Measurements from ENCODE around the gene ZNF174.

Gene ZNF174

GRCh38 chr16:3389663-3390338 lies 11.2 kb upstream of the ZNF174 start:
- no CpG with 5 or more reads among the region's 9 CpGs for WGBS (ENCODE audit: extremely low coverage, insufficient coverage, insufficient read length)
- no peak overlapping the region for H2BK120ac ChIP-seq (ENCODE audit: insufficient read depth, low read length, poor library complexity)
- no peaks in the 10 kb centered on the region for H3K79me1 ChIP-seq (ENCODE audit: low read length)
- H2BK5ac ChIP-seq (ENCODE audit: low read depth, low read length, poor library complexity) = no peak overlapping the region
- peaks cover 11% of the 10 kb centered on the region for H3K9me3 ChIP-seq (ENCODE audit: insufficient read depth, low read depth, low read length)
- no peak overlapping the region for H3K9ac ChIP-seq (ENCODE audit: low read length)
- no peak overlapping the region for H3K4me3 ChIP-seq (ENCODE audit: low read depth, low read length)
- no peaks in the 10 kb centered on the region for H3K4me1 ChIP-seq (ENCODE audit: control insufficient read depth in 1 of 2, insufficient read depth in 2 of 2, low read length in 2 of 2)
- H2BK12ac ChIP-seq (ENCODE audit: low read length) = no peak overlapping the region
- H3K14ac ChIP-seq (ENCODE audit: low read length) = no peak overlapping the region
- H3K23ac ChIP-seq (ENCODE audit: low read length) = no peak overlapping the region
- H4K12ac ChIP-seq (ENCODE audit: low read depth, low read length) = no peak overlapping the region
- H3K4me2 ChIP-seq (ENCODE audit: low read length) = no peak overlapping the region
- no peak overlapping the region for H2AK5ac ChIP-seq (ENCODE audit: low read length)
- H3K36me3 ChIP-seq (ENCODE audit: control insufficient read depth in 1 of 2, insufficient read depth in 2 of 2, low read length in 2 of 2) = peaks cover 41 to 44% of the 10 kb centered on the region in 2 experiments
- H3K4ac ChIP-seq (ENCODE audit: low read depth, low read length) = no peak overlapping the region
- H3K27ac ChIP-seq (ENCODE audit: low read depth, low read length) = no peak overlapping the region
- H3K79me2 ChIP-seq (ENCODE audit: control insufficient read depth, insufficient read depth, low read length, poor library complexity) = no peaks in the 10 kb centered on the region
- no peak overlapping the region for H4K91ac ChIP-seq (ENCODE audit: low read depth, low read length)
- no peaks in the 10 kb centered on the region for H3K27me3 ChIP-seq (ENCODE audit: insufficient read depth, low read length)
- H4K8ac ChIP-seq (ENCODE audit: low read depth, low read length) = no peak overlapping the region
- no peak overlapping the region for H2AFZ ChIP-seq (ENCODE audit: insufficient read depth, low read length, poor library complexity)
- no peak for DNase-seq
- H3K18ac ChIP-seq (ENCODE audit: low read length) = no peak overlapping the region

GRCh38 chr16:3400446-3400778 lies 603 bp upstream of the ZNF174 start:
- peak overlapping the region; percentile 57 for H3K18ac ChIP-seq (ENCODE audit: low read length)
- peak overlapping the region; percentile 96 for H3K4me3 ChIP-seq (ENCODE audit: low read depth, low read length)
- peaks cover 5% of the 10 kb centered on the region for H3K9me3 ChIP-seq (ENCODE audit: insufficient read depth, low read depth, low read length)
- H3K23ac ChIP-seq (ENCODE audit: low read length) = no peak overlapping the region
- peak overlapping the region; percentile 90 for H3K4me2 ChIP-seq (ENCODE audit: low read length)
- peak overlapping the region; percentile 35 for H2BK120ac ChIP-seq (ENCODE audit: insufficient read depth, low read length, poor library complexity)
- H3K4ac ChIP-seq (ENCODE audit: low read depth, low read length) = peak overlapping the region; percentile 49
- H3K27ac ChIP-seq (ENCODE audit: low read depth, low read length) = peak overlapping the region; percentile 70
- no peak for DNase-seq
- H2AFZ ChIP-seq (ENCODE audit: insufficient read depth, low read length, poor library complexity) = peak overlapping the region; percentile 82
- peaks cover 7% of the 10 kb centered on the region for H3K79me1 ChIP-seq (ENCODE audit: low read length)
- peaks cover 3 to 10% of the 10 kb centered on the region in 2 experiments for H3K4me1 ChIP-seq (ENCODE audit: control insufficient read depth in 1 of 2, insufficient read depth in 2 of 2, low read length in 2 of 2)
- peaks cover 14 to 27% of the 10 kb centered on the region in 2 experiments for H3K36me3 ChIP-seq (ENCODE audit: control insufficient read depth in 1 of 2, insufficient read depth in 2 of 2, low read length in 2 of 2)
- no peaks in the 10 kb centered on the region for H3K27me3 ChIP-seq (ENCODE audit: insufficient read depth, low read length)
- H2BK5ac ChIP-seq (ENCODE audit: low read depth, low read length, poor library complexity) = peak overlapping the region; percentile 20
- H3K79me2 ChIP-seq (ENCODE audit: control insufficient read depth, insufficient read depth, low read length, poor library complexity) = peaks cover 7% of the 10 kb centered on the region
- H4K91ac ChIP-seq (ENCODE audit: low read depth, low read length) = peak overlapping the region; percentile 50
- peak overlapping the region; percentile 76 for H3K14ac ChIP-seq (ENCODE audit: low read length)
- H2AK5ac ChIP-seq (ENCODE audit: low read length) = no peak overlapping the region
- H2BK12ac ChIP-seq (ENCODE audit: low read length) = no peak overlapping the region
- peak overlapping the region; percentile 95 for H3K9ac ChIP-seq (ENCODE audit: low read length)
- peak overlapping the region; percentile 87 for H4K8ac ChIP-seq (ENCODE audit: low read depth, low read length)
- WGBS (ENCODE audit: extremely low coverage, insufficient coverage, insufficient read length) = no CpG with 5 or more reads among the region's 18 CpGs
- H4K12ac ChIP-seq (ENCODE audit: low read depth, low read length) = peak overlapping the region; percentile 57

GRCh38 chr16:3401719-3402397 lies 843 bp downstream of the ZNF174 start:
- no CpG with 5 or more reads among the region's 17 CpGs for WGBS (ENCODE audit: extremely low coverage, insufficient coverage, insufficient read length)
- Histone ChIP-seq H3K79me2 (ENCODE audit: control insufficient read depth, insufficient read depth, low read length, poor library complexity) (peaks cover 7% of the 10 kb centered on the region), H4K12ac (ENCODE audit: low read depth, low read length) (no peak overlapping the region)

GRCh38 chr16:3408561-3409197 lies 7.7 kb downstream of the ZNF174 start:
- Histone ChIP-seq H3K18ac (ENCODE audit: low read length) (no peak overlapping the region), H3K4me1 (ENCODE audit: control insufficient read depth in 1 of 2, insufficient read depth in 2 of 2, low read length in 2 of 2) (peaks cover 0 to 2% of the 10 kb centered on the region in 2 experiments), H2AK5ac (ENCODE audit: low read length) (no peak overlapping the region), H3K23ac (ENCODE audit: low read length) (no peak overlapping the region), H3K4ac (ENCODE audit: low read depth, low read length) (no peak overlapping the region), H3K14ac (ENCODE audit: low read length) (no peak overlapping the region), H4K91ac (ENCODE audit: low read depth, low read length) (no peak overlapping the region), H3K27ac (ENCODE audit: low read depth, low read length) (no peak overlapping the region), H3K9me3 (ENCODE audit: insufficient read depth, low read depth, low read length) (peaks cover 30% of the 10 kb centered on the region), H4K12ac (ENCODE audit: low read depth, low read length) (no peak overlapping the region), H3K9ac (ENCODE audit: low read length) (no peak overlapping the region), H3K79me2 (ENCODE audit: control insufficient read depth, insufficient read depth, low read length, poor library complexity) (no peaks in the 10 kb centered on the region), H3K27me3 (ENCODE audit: insufficient read depth, low read length) (no peaks in the 10 kb centered on the region), H4K8ac (ENCODE audit: low read depth, low read length) (no peak overlapping the region), H2BK120ac (ENCODE audit: insufficient read depth, low read length, poor library complexity) (no peak overlapping the region), H3K79me1 (ENCODE audit: low read length) (no peaks in the 10 kb centered on the region), H3K4me2 (ENCODE audit: low read length) (no peak overlapping the region), H2BK5ac (ENCODE audit: low read depth, low read length, poor library complexity) (no peak overlapping the region), H3K4me3 (ENCODE audit: low read depth, low read length) (no peak overlapping the region), H3K36me3 (ENCODE audit: control insufficient read depth in 1 of 2, insufficient read depth in 2 of 2, low read length in 2 of 2) (peaks cover 19 to 24% of the 10 kb centered on the region in 2 experiments), H2BK12ac (ENCODE audit: low read length) (no peak overlapping the region), H2AFZ (ENCODE audit: insufficient read depth, low read length, poor library complexity) (no peak overlapping the region)
- no CpG with 5 or more reads among the region's 12 CpGs for WGBS (ENCODE audit: extremely low coverage, insufficient coverage, insufficient read length)
- DNase-seq = no peak

More at GRCh38 chr16:3401719-3402397, 843 bp downstream of the ZNF174 start:
- H3K4ac ChIP-seq (ENCODE audit: low read depth, low read length) = no peak overlapping the region
- H2BK5ac ChIP-seq (ENCODE audit: low read depth, low read length, poor library complexity) = no peak overlapping the region
- H3K4me2 ChIP-seq (ENCODE audit: low read length) = peak overlapping the region; percentile 94
- no peaks in the 10 kb centered on the region for H3K27me3 ChIP-seq (ENCODE audit: insufficient read depth, low read length)
- H2AK5ac ChIP-seq (ENCODE audit: low read length) = no peak overlapping the region
- H3K79me1 ChIP-seq (ENCODE audit: low read length) = peaks cover 7% of the 10 kb centered on the region
- H3K9me3 ChIP-seq (ENCODE audit: insufficient read depth, low read depth, low read length) = peaks cover 8% of the 10 kb centered on the region
- no peak overlapping the region for H2BK12ac ChIP-seq (ENCODE audit: low read length)
- H2AFZ ChIP-seq (ENCODE audit: insufficient read depth, low read length, poor library complexity) = peak overlapping the region; percentile 85
- no peak overlapping the region for H2BK120ac ChIP-seq (ENCODE audit: insufficient read depth, low read length, poor library complexity)
- peaks cover 15 to 22% of the 10 kb centered on the region in 2 experiments for H3K36me3 ChIP-seq (ENCODE audit: control insufficient read depth in 1 of 2, insufficient read depth in 2 of 2, low read length in 2 of 2)
- no peak overlapping the region for H3K14ac ChIP-seq (ENCODE audit: low read length)
- H3K4me3 ChIP-seq (ENCODE audit: low read depth, low read length) = no peak overlapping the region
- peaks cover 3 to 10% of the 10 kb centered on the region in 2 experiments for H3K4me1 ChIP-seq (ENCODE audit: control insufficient read depth in 1 of 2, insufficient read depth in 2 of 2, low read length in 2 of 2)
- no peak overlapping the region for H4K8ac ChIP-seq (ENCODE audit: low read depth, low read length)
- no peak overlapping the region for H3K9ac ChIP-seq (ENCODE audit: low read length)
- H3K27ac ChIP-seq (ENCODE audit: low read depth, low read length) = no peak overlapping the region
- no peak overlapping the region for H3K18ac ChIP-seq (ENCODE audit: low read length)
- H4K91ac ChIP-seq (ENCODE audit: low read depth, low read length) = no peak overlapping the region
- DNase-seq = no peak
- no peak overlapping the region for H3K23ac ChIP-seq (ENCODE audit: low read length)

Measured in trophoblast cell (in vitro differentiated cells and primary cell).